Trophoblast cell (in vitro differentiated cells and primary cell): ENCODE data around the gene SLC15A2.

Experiments
- DNase-seq, 2 donors: peaks; one replicate each; pipeline ENCODE4 v3.0.0-alpha.2; 2016
- H2AFZ ChIP-seq: 2 replicates; pipeline ENCODE4 v1.6.1; 2013; ENCODE audit warnings: low read length, moderate library complexity, mild to moderate bottlenecking; ENCODE audit not compliant: insufficient read depth, poor library complexity
- H2AK5ac ChIP-seq: 2 replicates; pipeline ENCODE4 v1.6.1; 2013; ENCODE audit warnings: mild to moderate bottlenecking, low read length
- H2BK120ac ChIP-seq: 2 replicates; pipeline ENCODE4 v1.6.1; 2013; ENCODE audit warnings: low read length, mild to moderate bottlenecking, moderate library complexity; ENCODE audit not compliant: insufficient read depth, poor library complexity
- H2BK12ac ChIP-seq: 2 replicates; pipeline ENCODE4 v1.6.1; 2013; ENCODE audit warnings: mild to moderate bottlenecking, low read length, moderate library complexity
- H2BK5ac ChIP-seq: 2 replicates; pipeline ENCODE4 v1.6.1; 2013; ENCODE audit warnings: low read length, low read depth, moderate library complexity, mild to moderate bottlenecking; ENCODE audit not compliant: poor library complexity
- H3K14ac ChIP-seq: 2 replicates; pipeline ENCODE4 v1.6.1; 2013; ENCODE audit warnings: mild to moderate bottlenecking, low read length
- H3K18ac ChIP-seq: 2 replicates; pipeline ENCODE4 v1.6.1; 2013; ENCODE audit warnings: mild to moderate bottlenecking, low read length
- H3K23ac ChIP-seq: 2 replicates; pipeline ENCODE4 v1.6.1; 2013; ENCODE audit warnings: low read length
- H3K27ac ChIP-seq: 2 replicates; pipeline ENCODE4 v1.5.1; 2013; ENCODE audit warnings: low read depth, mild to moderate bottlenecking, inconsistent platforms, low read length, moderate library complexity
- H3K27me3 ChIP-seq: 2 replicates; pipeline ENCODE4 v1.6.1; 2013; ENCODE audit warnings: inconsistent platforms, mild to moderate bottlenecking, low read length, moderate library complexity; ENCODE audit not compliant: insufficient read depth
- H3K36me3 ChIP-seq, 2 experiments: 1 replicate in 1 of 2; 2 replicates in 1 of 2; pipeline ENCODE4 v1.6.1; 2013; ENCODE audit warnings: low read length in 2 of 2, mild to moderate bottlenecking in 2 of 2, moderate library complexity in 1 of 2; ENCODE audit not compliant: insufficient read depth in 2 of 2, control insufficient read depth in 1 of 2
- H3K4ac ChIP-seq: 2 replicates; pipeline ENCODE4 v1.6.1; 2013; ENCODE audit warnings: low read depth, mild to moderate bottlenecking, low read length, moderate library complexity
- H3K4me1 ChIP-seq, 2 experiments: 1 replicate in 1 of 2; 2 replicates in 1 of 2; pipeline ENCODE4 v1.6.1; 2013; ENCODE audit warnings: low read length in 2 of 2, mild to moderate bottlenecking in 2 of 2, moderate library complexity in 1 of 2; ENCODE audit not compliant: insufficient read depth in 2 of 2, control insufficient read depth in 1 of 2
- H3K4me2 ChIP-seq: 2 replicates; pipeline ENCODE4 v1.6.1; 2013; ENCODE audit warnings: inconsistent platforms, mild to moderate bottlenecking, low read length, moderate library complexity
- H3K4me3 ChIP-seq: 2 replicates; pipeline ENCODE4 v1.5.1; 2013; ENCODE audit warnings: mild to moderate bottlenecking, low read depth, low read length, inconsistent platforms
- H3K79me1 ChIP-seq: one replicate; pipeline ENCODE4 v1.6.1; 2013; ENCODE audit warnings: low read length
- H3K79me2 ChIP-seq: 2 replicates; pipeline ENCODE4 v1.6.1; 2013; ENCODE audit warnings: low read length, mild to moderate bottlenecking; ENCODE audit not compliant: control insufficient read depth, insufficient read depth, poor library complexity
- H3K9ac ChIP-seq: 2 replicates; pipeline ENCODE4 v1.6.1; 2013; ENCODE audit warnings: mild to moderate bottlenecking, low read length
- H3K9me3 ChIP-seq: 2 replicates; pipeline ENCODE4 v1.6.1; 2013; ENCODE audit warnings: low read depth, mild to moderate bottlenecking, control low read depth, inconsistent platforms, low read length; ENCODE audit not compliant: insufficient read depth
- H4K12ac ChIP-seq: 2 replicates; pipeline ENCODE4 v1.6.1; 2013; ENCODE audit warnings: low read depth, mild to moderate bottlenecking, low read length, moderate library complexity
- H4K8ac ChIP-seq: 2 replicates; pipeline ENCODE4 v1.6.1; 2013; ENCODE audit warnings: low read depth, mild to moderate bottlenecking, low read length, moderate library complexity
- H4K91ac ChIP-seq: one replicate; pipeline ENCODE4 v1.6.1; 2013; ENCODE audit warnings: low read depth, mild to moderate bottlenecking, low read length, moderate library complexity
- WGBS: extraction: QIAGEN DNeasy Blood & Tissue Kit; methylation state at CpG from one replicate; pipeline ENCODE4 v1.1.7; 2013; ENCODE audit warnings: missing lambda C conversion rate; ENCODE audit not compliant: insufficient read length, insufficient coverage; ENCODE audit errors: extremely low coverage; 5-methylcytosine and 5-hydroxymethylcytosine counted together

Gene SLC15A2

DNA sequence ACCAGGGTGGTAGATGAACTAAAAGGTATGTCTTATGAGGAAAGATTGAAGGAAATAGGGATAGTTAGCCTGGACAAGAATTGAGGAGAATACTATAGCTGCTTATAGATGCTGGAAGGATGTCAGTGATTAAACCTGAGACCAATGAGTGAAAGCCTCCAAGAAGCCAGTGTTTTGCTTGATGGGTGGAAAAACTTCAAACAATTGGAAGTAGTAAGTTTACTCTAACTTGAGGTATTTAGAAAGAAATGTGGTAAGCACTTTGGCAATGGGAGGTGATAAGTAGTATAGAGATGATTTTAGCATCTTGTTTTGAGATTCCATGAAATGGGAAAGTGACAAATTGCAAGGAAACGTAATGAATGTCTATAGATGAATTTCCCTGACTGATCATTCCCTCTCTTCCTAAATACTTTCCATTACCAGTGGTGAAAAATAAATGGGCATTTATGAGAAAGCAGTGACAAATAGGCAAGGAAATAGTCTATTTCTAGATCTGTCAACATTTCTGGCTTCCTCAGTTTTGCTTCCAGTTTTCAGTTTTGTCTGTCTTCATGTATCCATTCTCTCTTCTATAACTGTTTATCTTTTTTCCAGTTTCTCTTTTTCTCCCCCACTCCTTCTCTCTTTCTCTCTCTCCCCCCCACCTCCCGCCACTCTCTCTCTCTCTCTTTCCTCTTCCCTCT, 19.2 kb downstream of the SLC15A2 start:
- Histone ChIP-seq H2BK5ac (no peak overlapping the region), H3K79me1 (no peaks in the 10 kb centered on the region), H2AFZ (no peak overlapping the region), H4K91ac (no peak overlapping the region), H2BK120ac (no peak overlapping the region), H4K12ac (no peak overlapping the region), H3K14ac (no peak overlapping the region), H3K23ac (no peak overlapping the region), H3K9ac (no peak overlapping the region), H2BK12ac (no peak overlapping the region), H2AK5ac (no peak overlapping the region), H3K27me3 (no peaks in the 10 kb centered on the region), H3K27ac (no peak overlapping the region), H3K36me3 (no peaks in the 10 kb centered on the region), H3K4ac (no peak overlapping the region), H3K4me1 (no peaks in the 10 kb centered on the region), H3K9me3 (no peaks in the 10 kb centered on the region), H3K18ac (no peak overlapping the region), H4K8ac (no peak overlapping the region), H3K79me2 (no peaks in the 10 kb centered on the region), H3K4me3 (no peak overlapping the region), H3K4me2 (no peak overlapping the region)
- WGBS = no CpG with 5 or more reads among the region's 2 CpGs
- no peak for DNase-seq

DNA sequence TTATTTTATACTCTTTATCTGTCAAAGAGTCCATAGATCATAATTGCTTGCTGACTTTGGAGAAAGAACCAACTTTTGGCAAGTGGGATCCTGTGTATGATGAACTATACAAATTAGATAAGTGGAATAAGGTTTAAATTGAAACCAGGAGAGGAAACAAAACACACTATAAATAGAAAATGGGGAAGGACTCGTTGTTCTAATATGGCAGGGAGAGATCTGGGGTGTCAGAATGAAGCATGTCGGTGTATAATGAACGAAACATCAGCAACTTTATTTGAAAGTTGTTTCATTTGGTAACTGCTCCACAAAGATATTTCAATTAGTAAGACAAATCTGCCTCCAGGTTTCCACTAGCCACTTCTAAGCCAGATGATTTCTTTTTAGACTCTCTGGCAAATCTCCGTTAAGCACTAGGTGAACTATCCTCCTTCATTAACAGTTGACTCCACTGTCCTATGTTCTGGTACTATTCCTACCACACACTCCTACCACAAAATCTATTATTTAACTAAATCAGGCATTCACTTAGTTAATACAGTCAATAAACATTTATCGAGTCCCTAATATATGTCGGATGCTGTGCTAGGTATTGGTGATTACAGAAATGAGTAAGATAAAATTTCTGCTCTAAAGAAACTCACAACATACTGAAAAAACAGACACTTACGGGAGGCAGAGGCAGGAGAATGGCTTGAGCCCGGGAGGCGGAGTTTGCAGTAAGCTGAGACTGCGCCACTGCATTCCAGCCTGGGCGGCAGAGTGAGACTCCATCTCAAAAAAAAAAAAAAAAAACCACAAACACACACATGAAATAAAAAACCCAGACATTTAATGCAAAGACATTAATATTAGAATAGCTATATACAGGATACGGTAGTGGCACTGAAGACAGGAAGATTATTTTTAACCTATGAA, 20.1 kb downstream of the SLC15A2 start:
- Histone ChIP-seq H3K9ac (no peak overlapping the region), H3K4ac (no peak overlapping the region), H2AK5ac (no peak overlapping the region), H2BK5ac (no peak overlapping the region), H3K23ac (no peak overlapping the region), H4K91ac (no peak overlapping the region), H3K36me3 (no peaks in the 10 kb centered on the region), H3K18ac (no peak overlapping the region), H3K14ac (no peak overlapping the region), H2BK120ac (no peak overlapping the region), H3K4me1 (no peaks in the 10 kb centered on the region), H3K4me3 (no peak overlapping the region), H3K27me3 (no peaks in the 10 kb centered on the region), H3K79me1 (no peaks in the 10 kb centered on the region), H2AFZ (no peak overlapping the region), H3K27ac (no peak overlapping the region), H2BK12ac (no peak overlapping the region), H3K4me2 (no peak overlapping the region), H4K8ac (no peak overlapping the region), H3K79me2 (no peaks in the 10 kb centered on the region), H4K12ac (no peak overlapping the region), H3K9me3 (no peaks in the 10 kb centered on the region)
- no CpG with 5 or more reads among the region's 12 CpGs for WGBS
- DNase-seq = no peak

DNA sequence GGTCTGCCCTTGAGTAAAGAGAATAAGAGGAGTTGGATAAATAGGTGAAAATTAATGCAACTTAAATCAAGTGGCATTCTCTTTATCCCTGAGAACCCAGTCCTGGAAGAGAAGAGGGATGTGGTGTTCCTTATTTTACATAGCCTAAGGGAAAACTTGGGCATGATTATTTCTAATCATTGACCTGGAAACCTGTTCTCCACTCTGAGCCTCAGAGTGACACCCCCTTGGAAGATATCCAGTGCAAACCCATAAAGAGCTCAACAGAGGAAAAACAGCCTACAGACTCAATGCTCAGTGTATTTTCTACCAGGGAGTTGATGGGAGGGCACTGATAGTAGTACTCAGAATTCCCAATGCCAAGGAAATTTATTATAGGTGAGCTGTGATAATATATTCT, 22.0 kb downstream of the SLC15A2 start:
- Histone ChIP-seq H3K4me1 (no peaks in the 10 kb centered on the region), H3K23ac (no peak overlapping the region), H3K27ac (no peak overlapping the region), H3K9ac (no peak overlapping the region), H2BK5ac (no peak overlapping the region), H3K18ac (no peak overlapping the region), H3K79me1 (no peaks in the 10 kb centered on the region), H3K4me3 (no peak overlapping the region), H4K12ac (no peak overlapping the region), H3K4ac (no peak overlapping the region), H3K36me3 (no peaks in the 10 kb centered on the region), H4K8ac (no peak overlapping the region), H2BK120ac (no peak overlapping the region), H4K91ac (no peak overlapping the region), H2AFZ (no peak overlapping the region), H3K27me3 (no peaks in the 10 kb centered on the region), H2BK12ac (no peak overlapping the region), H3K79me2 (no peaks in the 10 kb centered on the region), H2AK5ac (no peak overlapping the region), H3K4me2 (no peak overlapping the region), H3K9me3 (no peaks in the 10 kb centered on the region), H3K14ac (no peak overlapping the region)
- no peak for DNase-seq

DNA sequence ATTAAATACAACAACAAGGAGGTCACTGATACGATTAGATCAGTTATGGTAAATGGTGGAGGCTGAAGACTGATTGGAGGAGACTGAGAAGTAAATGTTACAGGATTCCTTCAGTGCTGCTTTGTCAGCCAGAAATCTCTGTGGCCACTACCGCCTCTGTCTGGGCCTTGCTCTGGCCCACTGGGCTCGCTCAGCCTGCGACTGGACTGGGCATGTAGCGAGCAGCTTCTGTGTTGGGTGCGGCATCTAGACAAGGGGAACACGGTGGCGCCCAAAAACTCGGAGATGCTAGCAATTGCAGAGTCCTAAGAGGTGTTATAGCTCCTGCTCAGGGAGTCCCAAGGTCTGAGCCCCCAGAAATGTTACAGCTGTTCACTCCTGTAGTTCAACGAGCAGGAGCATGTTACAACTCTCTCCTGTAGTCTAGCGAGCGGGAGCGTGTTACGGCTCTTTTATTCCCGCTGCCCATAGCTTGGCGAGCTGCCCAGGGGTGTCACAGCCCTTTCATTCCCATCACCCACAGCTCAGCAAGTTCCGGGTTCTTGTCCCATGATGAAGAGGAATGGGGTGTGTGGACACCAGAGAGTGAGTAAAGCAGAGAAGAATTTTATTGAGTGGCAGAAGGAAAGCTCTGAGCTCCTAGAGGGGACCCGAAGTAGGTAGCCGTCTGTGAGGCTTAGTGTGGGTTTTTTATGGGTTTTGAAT, 24.7 kb downstream of the SLC15A2 start:
- Histone ChIP-seq H3K79me2 (no peaks in the 10 kb centered on the region), H3K9me3 (no peaks in the 10 kb centered on the region), H3K36me3 (no peaks in the 10 kb centered on the region), H2AK5ac (no peak overlapping the region), H3K4me2 (no peak overlapping the region), H4K8ac (no peak overlapping the region), H3K79me1 (no peaks in the 10 kb centered on the region), H4K12ac (no peak overlapping the region), H4K91ac (no peak overlapping the region), H2BK5ac (no peak overlapping the region), H3K4me1 (no peaks in the 10 kb centered on the region), H3K27me3 (no peaks in the 10 kb centered on the region), H2BK12ac (no peak overlapping the region), H3K9ac (no peak overlapping the region), H3K4me3 (no peak overlapping the region), H3K27ac (no peak overlapping the region), H3K23ac (no peak overlapping the region), H3K4ac (no peak overlapping the region), H3K18ac (no peak overlapping the region), H2AFZ (no peak overlapping the region), H3K14ac (no peak overlapping the region), H2BK120ac (no peak overlapping the region)
- no CpG with 5 or more reads among the region's 19 CpGs for WGBS
- DNase-seq = no peak
